GM19397 (cell line): ENCODE results near the gene SHANK1.

Experiments used
- ATAC-seq: cut with Tn5 transposase; IDR thresholded peaks from one replicate; pipeline ENCODE4 v1.9.1; 2021; ENCODE audit warnings: mild to moderate bottlenecking, moderate library complexity; ENCODE audit not compliant: unreplicated experiment

Gene SHANK1

DNA sequence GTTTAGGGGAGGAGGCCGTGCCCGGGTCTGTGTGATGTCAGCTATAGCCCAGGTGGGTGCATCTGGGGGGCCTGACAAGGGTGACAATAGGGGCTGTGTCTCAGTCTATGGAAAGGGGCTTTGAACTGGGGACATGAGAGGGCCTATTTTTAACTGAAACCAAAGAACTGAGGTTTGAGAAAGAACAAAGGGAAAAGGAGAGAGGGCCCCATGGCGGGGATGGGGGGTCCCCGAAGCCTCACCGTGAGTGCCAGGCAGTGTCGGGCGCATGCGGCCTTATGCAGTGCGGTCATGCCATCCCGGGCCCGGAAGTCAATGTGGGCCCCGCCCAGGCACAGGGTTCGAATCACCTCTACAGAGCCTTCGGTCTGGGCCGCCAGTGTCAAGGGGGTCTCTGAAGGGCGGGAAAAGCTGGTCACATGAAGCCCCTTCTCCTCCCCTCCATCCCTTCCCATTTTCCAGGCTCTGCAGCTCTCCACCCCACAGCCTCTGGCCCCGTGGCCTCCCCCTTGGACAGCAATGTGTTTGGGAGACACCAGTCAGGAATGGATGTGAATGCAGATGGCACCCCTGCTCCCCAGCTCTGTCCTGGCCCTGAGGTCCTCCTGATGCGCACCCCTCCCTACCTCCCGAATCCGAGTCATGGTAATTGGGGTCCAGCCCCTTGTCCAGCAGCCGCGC is 5.9 kb downstream of the SHANK1 start:
- ATAC-seq = no peak

DNA sequence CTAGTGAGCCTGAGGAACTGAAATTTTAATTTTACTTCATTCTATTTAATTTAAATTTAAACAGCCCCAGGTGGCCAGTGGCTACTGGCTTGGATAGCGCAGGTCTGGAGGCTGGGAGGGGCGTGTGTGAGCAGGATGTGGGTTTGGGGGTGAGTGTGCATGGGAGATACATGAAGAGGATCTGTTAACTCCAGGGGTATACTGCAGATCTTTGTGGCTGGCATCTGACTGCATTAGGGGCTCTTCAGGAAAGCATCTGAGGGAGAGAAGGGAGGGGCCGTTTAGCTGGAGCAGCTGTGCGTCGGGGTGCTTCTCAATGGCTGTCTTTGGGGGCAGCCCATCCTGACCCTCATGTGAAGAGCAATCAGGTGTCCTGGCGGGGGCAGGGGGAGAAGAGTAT is 6.8 kb downstream of the SHANK1 start:
- ATAC-seq = no peak

DNA sequence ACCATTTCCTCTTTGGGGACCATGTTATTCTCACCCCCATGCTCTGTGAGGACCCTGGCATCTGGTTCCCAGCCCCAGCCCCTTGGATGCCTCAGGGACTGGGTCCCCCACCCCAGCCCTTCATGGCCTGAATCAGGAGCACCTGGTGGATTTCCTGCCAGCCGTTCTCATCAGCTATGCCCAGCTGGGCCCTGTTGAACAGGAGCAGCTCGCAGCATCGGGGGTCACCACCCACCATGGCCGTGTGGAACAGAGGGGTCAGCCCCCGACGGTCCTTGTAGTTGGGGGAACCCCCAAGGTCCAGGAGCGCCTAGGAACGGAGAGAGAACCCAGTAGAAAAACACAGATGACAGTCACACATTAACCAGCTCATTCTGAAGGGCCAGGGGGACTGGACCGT is 7.8 kb downstream of the SHANK1 start:
- ATAC-seq = no peak

DNA sequence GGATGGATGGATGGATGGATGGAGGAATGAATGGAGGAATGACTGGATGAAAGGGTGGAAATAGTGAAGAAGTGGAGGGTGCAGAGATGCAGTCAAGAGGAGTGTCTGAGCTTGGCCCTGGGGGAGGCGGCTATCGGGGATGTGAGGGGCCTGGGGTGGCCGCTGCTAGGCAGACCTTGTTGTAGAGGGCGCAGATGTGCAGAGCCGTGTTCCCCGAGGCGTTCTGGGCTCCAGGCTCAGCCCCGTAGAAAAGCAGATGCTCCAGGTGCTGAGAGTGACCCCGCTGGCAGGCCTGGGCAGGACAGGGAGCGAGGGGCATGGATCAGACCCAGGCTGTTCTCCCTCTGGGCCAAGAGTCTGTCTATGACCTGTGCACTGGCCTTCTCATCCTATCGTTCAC is 8.4 kb downstream of the SHANK1 start:
- ATAC-seq = no peak

DNA sequence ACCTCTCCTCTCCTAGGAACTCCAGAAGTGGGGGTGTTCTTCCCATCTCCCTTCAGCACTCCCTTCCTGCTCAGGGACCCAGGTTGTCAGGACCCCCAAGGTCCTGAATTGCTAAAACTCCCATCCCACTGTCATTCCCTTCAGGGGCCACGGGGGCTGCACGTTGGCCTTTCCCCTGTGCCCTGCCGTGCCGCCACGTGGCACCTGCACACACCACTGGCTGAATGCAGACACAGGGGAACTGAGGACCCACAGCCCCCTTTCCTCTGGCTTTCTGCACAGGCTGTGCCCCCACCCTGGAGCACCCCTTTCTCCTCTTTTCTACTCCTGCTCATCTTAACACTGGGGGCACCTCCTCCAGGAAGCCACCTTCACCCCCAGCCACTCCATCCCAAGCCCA is 9.0 kb downstream of the SHANK1 start:
- no peak for ATAC-seq

DNA sequence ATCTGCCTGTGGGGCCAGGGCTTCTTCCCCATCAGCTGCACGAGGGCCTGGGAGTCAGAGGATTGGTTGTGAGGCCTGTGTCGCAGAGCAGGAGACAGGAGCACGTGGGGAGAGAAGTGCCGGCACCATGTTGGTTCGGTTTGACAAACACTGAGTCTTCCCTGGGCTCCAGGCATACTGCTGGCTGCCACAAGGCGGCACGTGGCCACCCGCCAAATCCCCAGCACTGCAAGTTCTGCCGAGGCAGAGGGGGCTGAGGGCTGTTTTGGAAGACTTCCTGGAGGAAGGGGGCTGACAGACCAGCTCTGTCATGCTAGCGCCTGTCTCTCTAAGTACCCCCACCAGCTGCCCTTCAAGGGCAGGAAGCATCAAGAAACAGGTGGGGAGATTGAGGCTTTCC is 9.5 kb downstream of the SHANK1 start:
- ATAC-seq = no peak

DNA sequence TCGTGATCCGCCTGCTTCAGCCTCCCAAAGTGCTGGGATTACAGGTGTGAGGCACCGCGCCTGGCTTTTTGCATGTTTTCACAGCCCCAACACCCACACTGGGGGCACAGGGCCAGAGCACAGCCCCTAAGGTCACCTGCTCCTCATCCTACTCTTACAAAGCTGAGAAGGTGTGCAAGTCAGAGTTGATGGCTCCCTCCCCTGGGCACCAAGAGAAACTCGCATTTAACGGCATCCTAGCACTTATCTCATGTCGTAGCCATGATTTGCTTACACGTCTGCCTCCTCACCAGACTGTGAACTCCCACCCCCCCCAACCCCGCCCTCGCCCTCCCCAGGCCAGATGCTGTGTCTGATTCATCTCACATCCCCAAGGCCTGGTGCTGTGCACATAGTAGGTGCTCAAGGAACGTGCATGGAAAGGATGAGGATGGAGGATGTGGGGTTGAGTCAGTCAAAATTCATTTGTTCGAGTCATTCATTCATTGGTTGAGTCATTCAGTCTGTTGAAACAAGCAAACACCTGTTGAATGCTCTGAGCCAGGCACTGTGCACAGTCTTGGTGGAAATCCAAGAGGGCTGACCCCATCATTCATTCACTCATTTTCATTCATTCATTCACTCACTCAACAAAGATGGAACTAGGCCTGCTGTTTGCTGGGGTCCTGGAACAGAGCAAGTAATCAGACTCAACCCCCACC is 11.3 kb downstream of the SHANK1 start:
- no peak for ATAC-seq

DNA sequence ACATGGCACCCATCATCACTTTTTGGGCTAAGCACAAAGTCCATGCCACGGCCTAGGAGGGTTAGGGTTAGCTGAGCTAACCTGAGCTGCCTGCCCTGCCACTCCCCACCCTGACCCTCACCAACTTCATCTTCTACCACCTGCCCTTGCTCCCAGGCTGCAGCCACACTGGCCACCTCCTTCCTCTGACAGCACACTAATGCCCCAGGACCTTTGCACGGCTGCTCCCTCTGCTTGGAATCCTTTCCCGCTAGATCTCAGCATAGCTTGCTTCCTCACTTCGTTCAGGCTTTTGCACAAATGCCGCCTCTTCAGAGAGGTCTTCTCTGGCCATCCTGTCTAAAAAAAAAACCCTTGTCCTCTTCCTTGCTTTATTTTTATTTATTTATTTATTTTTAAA is 13.2 kb downstream of the SHANK1 start:
- ATAC-seq = no peak

DNA sequence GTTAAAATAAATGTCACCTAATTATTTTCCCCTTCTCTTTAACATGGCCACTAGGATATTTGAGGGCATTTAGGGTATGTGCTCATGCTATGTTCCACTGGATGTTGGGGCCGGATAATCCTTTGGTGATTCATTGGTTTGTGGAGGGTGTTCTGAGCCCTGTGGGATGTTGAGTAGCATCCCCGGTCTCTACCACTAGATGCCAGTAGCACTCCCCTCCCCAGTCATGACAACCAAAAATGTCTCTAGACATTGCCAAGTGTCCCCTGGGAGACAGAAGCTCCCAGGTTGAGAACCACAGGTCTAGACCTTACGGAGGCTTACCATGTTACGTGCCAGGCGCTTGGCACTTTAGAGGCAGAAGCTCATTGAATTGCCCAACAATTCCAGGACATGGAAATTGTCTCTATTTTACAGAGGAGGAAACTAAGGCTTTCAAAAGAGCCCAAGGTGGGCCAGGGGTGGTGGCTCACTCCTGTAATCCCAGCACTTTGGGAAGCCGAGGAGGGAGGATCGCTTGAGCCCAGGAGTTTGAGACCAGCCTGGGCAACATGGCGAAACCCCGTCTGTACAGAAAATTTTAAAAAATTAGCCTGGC is 14.1 kb downstream of the SHANK1 start:
- no peak for ATAC-seq

DNA sequence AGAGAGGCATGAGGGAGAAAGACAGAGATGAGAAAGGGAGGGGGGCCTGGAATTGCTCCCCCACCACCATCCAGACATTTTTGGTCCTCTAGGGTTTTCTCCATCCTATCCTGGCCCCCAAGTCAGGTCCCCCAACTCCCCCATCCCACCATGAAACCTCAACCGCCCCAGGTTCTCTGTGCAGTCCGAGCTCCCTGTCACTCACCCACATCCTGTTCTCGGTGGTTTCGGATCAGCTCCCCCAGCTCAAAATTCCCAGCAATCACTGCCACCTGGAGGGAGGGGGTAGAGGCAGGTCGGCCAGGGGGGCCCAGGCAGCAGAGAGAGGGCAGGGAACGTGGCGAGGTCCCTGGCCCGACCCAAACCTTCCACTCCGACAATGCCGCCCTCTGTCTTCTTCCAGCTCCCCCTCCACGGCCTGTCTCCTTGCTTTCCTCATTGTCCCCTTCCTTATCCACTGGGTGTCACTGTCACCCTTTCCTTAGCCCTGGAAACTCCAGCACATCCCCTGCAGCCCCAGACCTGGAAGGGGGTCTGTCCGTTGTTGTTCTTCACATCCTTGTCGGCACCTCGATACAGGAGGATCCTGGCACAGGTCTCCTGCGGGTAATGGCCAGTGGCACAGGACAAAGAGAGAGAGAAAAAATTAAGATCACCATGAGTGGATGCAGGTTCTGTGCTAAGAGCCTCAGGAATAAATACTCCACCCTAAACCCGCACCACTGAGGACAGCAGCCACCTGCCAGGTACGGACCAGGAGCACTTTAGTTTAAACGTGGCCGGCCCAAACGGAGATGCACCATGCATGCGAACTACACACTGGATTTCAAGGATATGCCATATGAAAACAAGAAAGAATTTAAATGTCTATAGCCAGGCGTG is 15.4 kb downstream of the SHANK1 start:
- ATAC-seq = no peak

DNA sequence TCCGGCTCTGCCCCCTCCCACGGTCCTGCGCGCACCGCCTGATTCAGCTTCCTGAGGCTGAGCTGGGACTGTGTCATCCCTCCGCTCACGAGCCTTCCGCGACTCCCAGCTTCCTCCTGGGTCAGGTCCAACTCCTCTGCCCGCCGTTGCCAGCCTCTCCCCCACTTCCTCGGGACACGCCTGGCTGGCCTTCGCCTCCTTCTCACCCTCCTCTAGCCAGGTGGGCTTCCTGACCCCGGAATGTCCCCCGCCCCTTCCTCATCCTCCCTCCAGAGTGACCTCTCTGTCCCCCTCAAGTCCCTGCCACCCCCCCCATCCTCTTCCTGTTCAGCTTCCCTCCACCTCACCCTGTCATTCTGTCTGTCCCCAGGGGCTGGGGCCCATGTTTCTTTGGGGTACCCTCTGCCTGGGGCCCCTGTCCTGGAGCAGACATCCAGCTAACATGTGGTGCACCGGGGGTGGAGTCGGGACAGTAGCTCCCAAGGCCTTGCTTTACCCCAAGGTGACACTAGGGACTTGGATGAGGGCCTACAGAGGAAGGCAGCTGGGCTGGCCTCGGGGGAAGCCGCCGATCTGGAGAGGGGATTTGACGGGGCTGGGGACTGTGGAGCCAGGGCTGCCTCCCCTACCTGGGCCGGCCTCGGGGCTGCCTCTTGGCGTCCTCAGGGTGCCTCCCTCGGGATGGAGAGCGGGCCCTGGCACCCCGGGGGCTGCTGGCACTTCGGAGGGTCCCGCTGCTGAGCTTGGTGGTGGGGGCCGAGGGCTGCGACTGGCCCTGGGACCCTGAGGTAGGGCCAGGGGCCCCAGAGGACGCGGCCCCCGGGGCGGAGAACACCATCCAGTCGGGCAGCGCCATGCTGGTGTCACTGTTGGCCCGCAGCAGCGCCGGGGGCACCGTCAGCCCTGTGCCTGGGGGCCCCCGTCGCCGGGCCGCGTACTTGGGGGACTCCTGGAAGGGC is 16.5 kb downstream of the SHANK1 start:
- no peak for ATAC-seq

DNA sequence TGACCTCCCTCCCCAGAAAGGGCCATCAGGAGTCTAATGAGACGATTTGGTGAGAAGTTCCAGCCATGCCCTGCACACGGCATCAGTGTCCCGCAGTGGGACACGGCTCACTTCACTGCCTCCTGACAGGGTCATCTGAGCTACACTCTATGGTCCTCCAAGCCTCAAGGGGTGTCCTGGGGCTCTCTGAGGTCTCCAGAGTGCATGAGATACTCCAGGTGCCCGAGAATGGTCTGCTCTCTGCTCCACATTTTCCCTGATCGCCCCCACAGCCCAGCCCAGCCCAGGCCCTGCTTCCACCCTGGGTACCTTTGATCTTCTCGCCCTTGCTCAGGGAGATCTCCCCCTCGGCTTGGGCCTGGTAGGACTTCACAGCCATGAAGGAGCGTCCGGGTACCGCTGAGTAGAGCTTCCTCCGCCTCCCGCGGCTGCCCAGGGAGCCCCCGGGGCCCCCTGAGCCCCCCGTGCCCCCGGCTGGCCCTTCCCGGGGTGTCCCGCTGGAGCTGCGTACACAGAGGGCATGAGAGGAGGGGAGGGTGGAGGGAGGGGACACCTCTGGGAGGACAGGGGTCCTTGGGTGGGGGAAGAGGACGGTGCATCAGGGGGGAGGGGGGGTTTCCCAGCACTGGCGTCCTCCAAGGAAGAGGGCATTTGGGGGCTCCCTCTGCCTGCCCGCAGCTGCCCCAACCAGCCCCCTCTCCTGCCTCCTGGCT is 17.3 kb downstream of the SHANK1 start:
- no peak for ATAC-seq

DNA sequence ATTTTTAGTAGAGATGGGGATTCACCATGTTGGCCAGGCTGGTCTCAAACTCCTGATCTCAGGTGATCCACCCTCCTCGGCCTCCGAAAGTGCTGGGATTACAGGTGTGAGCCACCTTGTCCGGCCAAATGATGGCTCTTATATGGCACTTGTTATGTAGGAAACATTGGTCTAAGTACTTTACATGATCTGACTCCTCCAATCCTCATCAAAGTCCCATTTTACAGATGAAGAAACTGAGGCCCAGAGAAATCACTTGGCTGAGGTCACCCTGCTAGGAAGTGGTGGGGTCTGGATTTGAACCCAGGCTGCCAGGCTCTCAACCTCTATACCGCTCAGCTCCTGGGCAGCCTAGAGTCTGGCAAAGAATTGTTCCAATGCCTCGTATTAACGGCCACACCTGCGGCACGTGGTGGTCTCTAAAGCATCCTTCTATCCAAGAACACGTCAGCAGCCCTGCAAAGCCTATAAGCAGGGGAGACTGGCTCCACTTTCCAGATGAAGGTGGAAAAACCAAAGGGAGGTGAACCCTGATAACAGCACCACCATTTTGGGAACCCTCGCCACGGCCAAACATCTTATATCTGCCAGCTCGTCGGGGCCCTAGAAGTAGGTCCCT is 18.1 kb downstream of the SHANK1 start:
- ATAC-seq = no peak

DNA sequence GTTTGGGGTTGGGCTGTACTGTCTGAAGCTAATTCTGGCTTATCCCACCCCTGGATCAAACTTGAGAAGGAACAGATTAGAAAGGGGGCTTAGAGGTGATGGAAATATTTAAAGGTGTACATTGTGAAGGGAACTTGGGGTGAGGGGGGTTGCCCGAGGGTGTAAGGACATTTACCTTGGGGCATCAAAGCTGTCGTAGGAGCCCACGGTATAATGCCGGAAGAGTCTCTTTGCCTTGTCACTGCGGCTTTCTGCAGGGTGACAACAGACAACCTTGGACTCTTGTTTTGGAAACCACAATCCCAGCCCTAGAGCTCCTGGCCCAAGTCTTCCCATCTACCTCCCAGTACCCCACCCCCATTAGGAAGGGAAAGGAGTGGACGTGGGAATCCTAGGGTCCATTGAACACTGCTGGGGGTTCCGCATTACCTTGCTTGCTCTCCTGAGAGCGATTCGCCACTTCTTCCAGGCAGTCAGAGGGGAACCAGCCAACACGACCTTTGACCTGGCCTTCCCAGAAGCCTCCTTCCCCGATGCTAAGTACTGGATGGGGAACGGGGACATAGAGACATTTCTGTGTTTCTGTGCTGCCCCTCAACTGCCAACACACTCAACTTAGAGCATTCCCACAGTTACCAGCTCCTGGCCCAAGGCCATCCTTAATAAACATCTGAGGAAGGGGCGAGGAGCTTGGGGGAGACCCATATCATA is 22.0 kb downstream of the SHANK1 start:
- no peak for ATAC-seq

DNA sequence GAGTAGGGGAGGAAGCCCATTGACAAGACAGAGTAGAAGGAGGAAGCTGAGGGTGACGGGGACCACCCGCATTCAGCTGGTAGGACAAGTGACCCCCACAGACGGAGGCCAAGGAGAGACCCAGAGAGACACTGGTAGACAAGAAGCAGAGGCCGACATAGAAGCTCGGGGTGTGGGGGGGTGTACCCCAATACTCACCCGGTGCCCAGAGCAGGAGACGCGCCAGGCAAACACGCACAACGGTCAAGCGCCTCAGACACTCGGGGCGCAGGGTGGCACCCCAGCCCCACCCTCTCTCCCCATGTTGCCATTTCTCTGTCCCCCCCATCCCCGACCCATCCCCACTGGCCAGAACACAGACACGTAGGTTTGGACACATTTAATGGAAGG is 23.5 kb downstream of the SHANK1 start:
- no peak for ATAC-seq

DNA sequence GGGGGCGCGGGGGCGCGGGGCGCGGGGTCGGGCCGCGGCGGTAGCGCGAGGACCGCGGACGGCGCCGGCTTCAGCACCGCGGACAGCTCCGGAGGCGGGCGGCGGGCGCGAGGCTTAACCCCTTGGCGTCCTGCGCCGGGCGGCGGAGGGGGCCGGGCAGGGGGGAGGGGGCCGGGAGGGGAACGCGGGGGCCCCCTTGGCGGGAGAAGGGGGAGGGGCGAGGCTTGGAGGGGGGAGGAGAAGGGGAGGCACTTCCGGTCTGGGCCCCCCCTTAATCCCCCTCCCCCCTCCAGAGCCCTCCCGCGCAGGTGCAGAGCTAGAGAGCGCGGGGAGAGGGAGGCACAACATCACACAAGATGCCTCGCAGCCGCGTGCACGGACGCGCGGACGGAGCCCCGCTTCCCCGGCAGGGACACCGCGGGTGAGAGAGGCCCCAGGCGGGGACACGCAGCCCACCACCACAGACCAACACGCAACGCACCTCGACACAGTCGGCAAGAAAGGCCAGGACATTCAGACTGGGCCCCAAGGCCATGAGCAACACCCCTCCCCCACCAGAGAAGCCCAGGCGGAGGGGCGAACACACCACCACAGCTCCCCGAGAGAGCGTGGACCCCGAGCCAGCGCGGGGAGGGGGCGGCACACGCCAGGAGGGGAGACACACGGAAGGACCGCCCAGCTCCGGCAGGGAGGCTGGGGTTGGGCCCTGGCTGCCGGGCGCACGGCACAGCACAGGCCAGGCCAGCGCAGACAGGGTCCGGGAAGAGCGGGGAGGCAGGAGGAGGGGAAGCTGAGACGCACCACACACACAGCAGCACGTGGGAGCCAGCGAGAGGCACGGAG is 24.1 kb downstream of the SHANK1 start:
- ATAC-seq = no peak

DNA sequence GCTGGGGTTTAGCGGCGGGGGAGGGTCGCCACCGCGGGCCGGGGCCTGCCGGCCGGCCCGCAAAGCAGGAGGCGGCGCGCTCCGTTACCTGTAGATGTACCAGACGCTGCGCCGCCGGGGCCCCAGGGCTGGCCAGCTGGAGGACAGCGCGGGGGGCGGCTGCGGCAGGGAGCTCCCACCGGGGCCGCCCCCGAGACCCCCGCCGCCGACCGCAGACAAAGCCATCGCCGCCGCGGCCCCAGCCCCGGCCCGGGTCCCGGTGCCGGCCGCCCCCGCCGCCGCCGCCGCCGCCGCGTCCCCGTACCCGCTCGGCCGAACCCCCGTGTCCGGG is 24.8 kb downstream of the SHANK1 start:
- ATAC-seq = no peak
